K562 (cell line): ENCODE data around the gene SHISA7.

Experiments
- BACH1 ChIP-seq: fragments of 200-800 bp; sonication (Bioruptor generic); IDR thresholded peaks from 2 replicates; pipeline ENCODE4 v1.6.1; 2016; ENCODE audit warnings: missing genetic modification characterization, missing compliant biosample characterization
- FOXA3 ChIP-seq, 2 experiments: fragments of 450-650 bp in 1 of 2; sonication (generic) in 1 of 2; formaldehyde crosslinking; IDR thresholded peaks in 1 of 2; conservative IDR thresholded peaks in 1 of 2; 2 replicates each; pipeline versions ENCODE4 v1.4.0 to v1.8.0; 2020 to 2022; ENCODE audit warnings: mild to moderate bottlenecking in 2 of 2, missing genetic modification reagents in 1 of 2
- FOXM1 ChIP-seq, 2 experiments: fragments of 450-650 bp in 1 of 2; sonication (generic) in 1 of 2; formaldehyde crosslinking in 1 of 2; IDR thresholded peaks; 2 replicates each; pipeline versions ENCODE4 v1.6.1 to v1.9.0; 2017 to 2022; ENCODE audit warnings: low read depth in 2 of 2, mild to moderate bottlenecking in 2 of 2, missing genetic modification reagents in 1 of 2, moderate library complexity in 1 of 2
- NRF1 ChIP-seq, 2 experiments: fragments of 450-650 bp; IDR thresholded peaks in 1 of 2; conservative IDR thresholded peaks in 1 of 2; 2 replicates each; pipeline ENCODE4 v1.6.1; 2014; ENCODE audit warnings: mild to moderate bottlenecking in 2 of 2
- SPI1 ChIP-seq: IDR thresholded peaks from 2 replicates; pipeline ENCODE4 v1.6.1; 2011; ENCODE audit warnings: low read depth, low read length, control low read depth, borderline replicate concordance

- no peak for TF ChIP-seq SPI1
- no peak for TF ChIP-seq FOXA3 (CRISPR knock-in tag; conservative IDR thresholded peaks at IDR 0.05 in 1 of 2, IDR thresholded peaks at IDR 0.05 in 1 of 2)
- TF ChIP-seq NRF1 (conservative IDR thresholded peaks at IDR 0.05 in 1 of 2, IDR thresholded peaks at IDR 0.05 in 1 of 2) = no peak
- TF ChIP-seq BACH1 (tag) = no peak
- no peak for TF ChIP-seq FOXM1 (IDR thresholded peaks at IDR 0.05; ENCODE audit: low read depth)
- TF ChIP-seq FOXM1 (CRISPR knock-in tag; IDR thresholded peaks at IDR 0.05; ENCODE audit: low read depth) = no peak
These were observed 34.8 kb upstream of the SHISA7 start for GRCh38 chr19:55477905-55478304.
